ENCODE results near the gene EPHB2.

- TF ChIP-seq EZH2phosphoT487 (IDR thresholded peaks at IDR 0.05; ENCODE audit: insufficient read depth, low read depth) = no peak
- TF ChIP-seq EZH2 (IDR thresholded peaks at IDR 0.05; ENCODE audit: insufficient read depth, poor library complexity, severe bottlenecking) = no peak
Measured at GRCh38 chr1:22821027-22821426, 110.4 kb downstream of the EPHB2 start.

Data from GM23248 (cell line).